Left colon (tissue), 2 donors: Measurements from ENCODE around the gene PPIA. TPM values are rescaled to one million over a fixed set of nuclear protein-coding genes. Genes with fewer than 3 reads are reported as not detected.

Source experiments
- ATAC-seq: fragments of 200-7000 bp; cut with Tn5 transposase; one replicate; pipeline ENCODE4 v1.9.1; 2020; ENCODE audit warnings: mild to moderate bottlenecking, moderate library complexity
- DNase-seq, 2 donors: peaks; one replicate each; pipeline ENCODE4 v3.0.0-alpha.2; 2020
- intact Hi-C, 2 donors: fragments of 100-400 bp; cut with DNase I in 1 of 2; cut with micrococcal nuclease in 1 of 2; formaldehyde crosslinking; loops; one replicate each; pipeline versions ENCODE4 v1.11.2 to v1.14.0; 2022; cut with DNase I, micrococcal nuclease
- total RNA-seq, 2 donors: library from RNA; stranded (reverse); fragmentation: NEBNext Ultra II Directional; extraction: Animal tissue kit (Norgen Biotek cat#: 25700); gene quantifications; one replicate each; pipeline ENCODE4 v1.2.1, GENCODE V29; 2021
- donor health status: DM: no; HTN: no; CAD: no.
- donor health status: DM: yes; HTN: yes; CAD: no.

PPIA gene
- total RNA-seq, 2 donors from 2014 or later = 1,049 to 1,320 TPM

DNA sequence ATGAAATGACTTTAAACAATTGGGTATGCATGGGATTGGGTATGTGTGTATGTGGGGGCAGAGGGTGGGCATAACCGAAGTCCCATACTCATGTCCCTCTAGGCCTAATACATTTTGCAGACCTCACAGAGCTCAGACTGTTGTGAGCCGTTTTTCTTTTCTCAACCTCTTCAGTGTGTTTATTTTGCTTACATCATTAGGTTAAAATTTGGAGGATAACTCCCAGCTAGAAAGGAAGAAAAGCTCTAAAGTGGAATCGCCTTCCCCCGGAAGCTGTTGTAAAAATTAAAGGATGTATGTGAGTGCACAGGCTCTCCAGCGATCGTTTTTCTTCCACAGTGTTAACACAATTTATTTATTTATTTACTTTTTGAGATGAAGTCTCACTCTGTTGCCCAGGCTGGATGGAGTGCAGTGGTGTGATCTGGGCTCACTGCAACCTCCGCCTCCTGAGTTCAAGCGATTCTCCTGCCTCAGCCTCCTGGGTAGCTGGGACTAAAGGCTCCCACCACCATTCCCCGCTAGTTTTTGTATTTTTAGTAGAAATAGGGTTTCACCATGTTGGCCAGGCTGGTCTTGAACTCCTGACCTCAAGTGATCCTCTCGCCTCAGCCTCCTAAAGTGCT, 52.9 kb downstream of the PPIA start:
- DNase-seq (no peak), ATAC-seq (no peak)
- intact Hi-C loops = loop anchor here in 1 of 2 donors (2.0 to 10.0 kb wide), 3 partner anchors 37 to 357 kb away; partner anchors contain the start of genes NUDCD3 and TMED4

DNA sequence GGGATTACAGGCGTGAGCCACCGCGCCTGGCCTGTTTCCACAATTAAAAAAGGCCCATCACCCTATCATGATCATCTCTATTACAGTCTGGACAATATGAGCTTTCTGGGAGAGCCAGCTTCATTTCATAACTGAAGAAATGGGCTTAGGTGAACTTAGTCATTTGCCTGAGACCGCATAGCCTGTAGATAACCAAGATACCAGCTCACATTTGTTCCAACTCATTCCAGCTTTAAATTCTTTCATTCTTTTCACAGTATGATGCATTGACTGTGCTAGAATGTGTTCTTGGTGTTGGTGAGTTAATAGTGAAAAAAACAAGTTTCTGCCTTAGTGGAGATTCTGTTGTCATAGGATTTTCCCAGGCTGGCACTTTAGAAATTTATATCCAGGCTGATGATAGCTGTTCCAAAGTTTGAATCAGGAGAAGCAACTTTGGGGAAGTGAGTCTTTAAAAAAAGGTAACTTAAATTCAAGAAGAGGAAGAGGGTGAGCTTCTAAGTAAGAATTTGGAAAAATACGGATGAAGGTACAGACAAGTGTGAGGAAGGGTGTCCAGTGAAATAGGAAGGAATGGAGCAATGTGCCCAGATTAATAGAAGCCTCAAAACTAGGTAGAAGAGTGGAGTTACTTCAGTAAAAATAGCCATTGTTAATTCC, 53.5 kb downstream of the PPIA start:
- DNase-seq (no peak), ATAC-seq (no peak)
- intact Hi-C loops = loop anchor here in 1 of 2 donors (2.0 to 10.0 kb wide), 4 partner anchors 37 to 358 kb away; partner anchors contain the start of genes NUDCD3 and TMED4

DNA sequence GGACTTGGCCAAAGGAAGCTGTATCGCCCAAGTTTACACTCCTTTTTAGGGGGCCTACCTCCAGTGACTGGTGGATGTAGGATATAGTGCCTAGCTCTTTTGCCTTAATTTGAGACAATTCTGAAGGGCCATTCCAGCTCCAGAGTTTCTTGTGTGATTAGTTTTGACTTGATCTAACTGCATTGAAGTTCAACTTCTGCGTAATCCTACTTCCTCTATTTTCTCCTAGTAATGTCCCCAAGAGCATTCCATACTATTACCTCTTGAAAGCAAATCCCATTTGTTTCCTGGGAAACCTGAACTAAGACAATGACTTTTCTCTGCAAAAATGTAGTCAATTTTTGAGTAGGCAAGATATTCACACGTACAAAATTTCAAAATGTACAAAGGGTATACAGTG, 56.1 kb downstream of the PPIA start:
- no peak for DNase-seq
- no peak for ATAC-seq
- intact Hi-C loops = loop anchor here in 1 of 2 donors (10.0 kb wide), 1 partner anchor 282 kb away; no protein-coding TSS in a partner anchor

Other genes starting within 250 kb of the PPIA start
- gene DDX56, start 222.8 kb upstream of the PPIA start, total RNA-seq = 10 to 100 TPM; 36.5 to 59.2 TPM
- 10 to 100 TPM; 90.4 to 96.2 TPM for gene TMED4, start 214.4 kb upstream of the PPIA start, total RNA-seq
- gene OGDH, start 190.1 kb upstream of the PPIA start, total RNA-seq = 100 to 1,000 TPM; 174 to 221 TPM
- gene ZMIZ2, start 47.8 kb upstream of the PPIA start, total RNA-seq = 10 to 100 TPM; 67.1 to 83.3 TPM
- 100 to 1,000 TPM; 126 to 147 TPM for gene H2AZ2, start 51.4 kb downstream of the PPIA start, total RNA-seq
- 10 to 100 TPM; 19.7 to 20.9 TPM for gene PURB, start 88.8 kb downstream of the PPIA start, total RNA-seq
- 1 to 10 TPM; 2.6 to 4.2 TPM for gene MYO1G, start 182.3 kb downstream of the PPIA start, total RNA-seq
- gene CCM2, start 203.5 kb downstream of the PPIA start, total RNA-seq = 10 to 100 TPM; 33.7 to 39.1 TPM